Activated CD4-positive, CD25-positive, alpha-beta regulatory T cell treated with anti-CD3 and anti-CD28 coated beads, Interleukin-2, amount 50 U/mL, for 16 hours (primary cell): Measurements from ENCODE around the gene ZBTB42.

Experiments used
- DNase-seq: peaks from one replicate; pipeline ENCODE4 v3.0.0-alpha.2; 2020; ENCODE audit warnings: low read depth, low spot score

Gene ZBTB42

DNA sequence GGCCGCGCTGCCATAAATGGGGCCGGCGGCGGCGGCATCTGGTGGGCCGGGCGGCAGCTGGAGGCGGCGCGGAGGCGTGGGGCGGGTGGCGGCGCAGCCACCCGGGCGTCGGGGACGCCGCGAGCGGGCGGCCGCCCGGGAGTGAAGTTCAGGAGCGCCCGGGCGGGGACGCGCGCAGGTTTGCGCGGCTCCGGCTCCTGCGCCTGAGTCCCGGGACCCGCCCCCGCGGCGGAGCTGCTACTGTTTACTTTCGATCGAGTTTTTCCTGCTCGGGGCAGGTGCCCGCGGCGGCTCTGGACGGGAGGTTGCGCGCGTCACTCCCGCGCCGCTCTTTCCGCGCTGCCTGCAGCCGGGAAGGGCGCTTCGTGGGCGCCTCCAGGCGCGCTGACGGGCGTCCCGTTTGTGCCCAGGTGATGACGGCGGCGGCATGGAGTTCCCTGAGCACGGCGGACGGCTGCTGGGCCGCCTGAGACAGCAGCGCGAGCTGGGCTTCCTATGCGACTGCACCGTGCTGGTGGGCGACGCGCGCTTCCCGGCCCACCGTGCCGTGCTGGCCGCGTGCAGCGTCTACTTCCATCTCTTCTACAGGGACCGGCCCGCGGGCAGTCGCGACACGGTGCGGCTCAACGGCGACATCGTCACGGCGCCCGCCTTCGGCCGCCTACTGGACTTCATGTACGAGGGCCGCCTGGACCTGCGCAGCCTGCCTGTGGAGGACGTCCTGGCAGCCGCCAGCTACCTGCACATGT, at the start of gene ZBTB42:
ZBTB42 (plus strand) TSS at position 331 of the 749 bp plus-strand sequence; CDS start at position 428, 97 bp downstream.
- peak; percentile 29 for DNase-seq

GRCh38 chr14:104751539-104752422, 49.1 kb upstream of the ZBTB42 start:
- no peak for DNase-seq

DNA sequence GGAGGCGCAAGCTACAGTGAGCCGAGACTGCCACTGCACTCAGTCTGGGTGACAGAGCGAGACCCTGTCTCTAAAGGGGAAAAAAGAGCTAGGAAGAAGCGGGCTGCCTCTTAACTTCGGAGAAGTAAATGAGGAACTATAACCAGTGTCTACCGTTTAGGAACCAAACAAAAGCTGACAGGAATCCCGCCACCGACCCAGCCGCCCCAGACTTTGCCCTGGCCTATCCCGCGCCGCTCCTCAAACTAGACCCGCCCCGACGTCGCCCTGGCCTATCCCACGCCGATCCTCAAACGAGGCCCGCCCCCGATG, 48.5 kb upstream of the ZBTB42 start:
- no peak for DNase-seq

- DNase-seq = peak; percentile 97
These were observed 48.0 kb upstream of the ZBTB42 start, which contains the start of gene SIVA1 for GRCh38 chr14:104752735-104753527. SIVA1 (plus strand) TSS chr14:104753147; CDS start chr14:104753202, 55 bp downstream.

DNA sequence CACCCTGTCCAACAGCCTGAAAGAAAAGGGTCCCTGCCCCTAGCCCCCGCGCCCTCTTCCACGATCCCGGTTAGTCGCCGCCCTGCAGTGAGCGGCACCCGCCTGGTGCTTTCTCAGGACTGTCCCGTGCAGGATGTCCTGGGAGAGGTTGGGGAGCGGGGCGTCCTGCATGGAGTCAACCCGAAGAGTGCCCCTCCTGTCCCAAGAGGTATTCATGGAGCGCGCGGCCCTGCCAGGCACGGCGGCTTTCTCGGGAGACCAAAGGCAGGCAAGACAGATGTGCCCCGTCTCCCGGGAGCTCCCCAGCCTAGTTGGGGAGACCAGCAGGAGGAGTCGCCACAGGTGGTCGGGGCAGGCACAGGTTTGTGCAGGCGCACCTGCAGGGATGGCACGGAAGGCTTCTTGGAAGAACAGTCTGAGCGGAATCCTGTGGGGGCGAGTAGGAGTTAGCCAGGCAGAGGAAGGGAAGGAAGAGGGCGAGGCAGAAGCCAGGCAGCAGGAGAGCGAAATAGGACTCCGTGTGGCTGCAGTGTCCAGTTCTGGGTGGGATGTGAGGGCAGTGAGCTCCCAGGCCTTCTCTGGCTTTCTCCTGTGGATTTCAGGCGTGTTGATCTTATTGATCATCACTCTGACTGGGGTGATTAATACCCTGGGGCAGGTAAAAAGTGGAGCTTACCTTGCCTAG, 47.2 kb upstream of the ZBTB42 start:
- no peak for DNase-seq

DNA sequence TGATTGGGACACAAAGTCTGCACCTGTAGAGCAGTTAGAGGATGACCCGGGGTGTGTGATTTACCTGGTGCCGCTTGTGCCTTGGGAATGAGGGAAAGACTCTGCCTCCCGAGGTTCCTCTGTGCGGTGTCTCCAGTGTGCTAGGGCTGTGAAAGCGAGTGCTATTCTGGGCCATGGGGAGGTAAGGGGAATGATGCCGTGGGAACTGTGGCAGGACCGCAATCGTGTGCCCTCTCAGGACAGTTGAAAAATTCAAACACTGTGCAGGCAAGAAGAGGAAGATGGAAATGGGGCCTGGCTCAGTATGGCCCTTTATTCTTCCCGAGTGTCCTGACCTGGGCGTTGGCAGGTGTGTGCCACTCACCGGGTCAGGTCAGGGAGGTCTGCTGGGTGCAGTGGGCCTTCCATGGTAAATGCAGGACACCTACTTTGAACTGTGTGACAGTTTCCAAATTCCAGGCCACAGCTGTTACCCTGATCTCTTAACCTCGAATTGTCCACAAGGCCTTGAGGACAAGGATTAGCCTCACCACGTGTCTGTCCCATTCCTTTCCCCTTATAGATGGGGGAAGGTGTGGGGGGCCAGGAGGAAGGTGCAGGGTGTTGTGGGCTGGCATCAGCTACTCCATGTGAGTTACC, 46.6 kb upstream of the ZBTB42 start:
- DNase-seq = no peak

DNA sequence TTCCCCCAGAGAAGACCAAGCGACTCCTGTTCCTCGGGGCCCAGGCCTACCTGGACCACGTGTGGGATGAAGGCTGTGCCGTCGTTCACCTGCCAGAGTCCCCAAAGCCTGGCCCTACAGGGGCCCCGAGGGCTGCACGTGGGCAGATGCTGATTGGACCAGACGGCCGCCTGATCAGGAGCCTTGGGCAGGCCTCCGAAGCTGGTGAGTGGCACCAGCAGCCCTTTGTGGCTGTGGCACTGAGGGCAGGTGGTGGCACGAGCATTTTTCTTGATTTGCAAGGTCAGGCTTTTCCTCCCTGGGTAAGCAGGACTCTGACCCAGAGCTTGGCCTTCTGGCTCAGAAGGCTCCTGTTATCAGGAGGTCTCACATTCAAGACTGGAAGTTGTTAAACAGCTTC, 45.3 kb upstream of the ZBTB42 start:
- no peak for DNase-seq

GRCh38 chr14:104756477-104757237, 44.2 kb upstream of the ZBTB42 start:
- DNase-seq = no peak

- no peak for DNase-seq
These were observed 43.7 kb upstream of the ZBTB42 start for GRCh38 chr14:104757238-104757585.

GRCh38 chr14:104757681-104758392, 43.1 kb upstream of the ZBTB42 start:
- DNase-seq = no peak

DNA sequence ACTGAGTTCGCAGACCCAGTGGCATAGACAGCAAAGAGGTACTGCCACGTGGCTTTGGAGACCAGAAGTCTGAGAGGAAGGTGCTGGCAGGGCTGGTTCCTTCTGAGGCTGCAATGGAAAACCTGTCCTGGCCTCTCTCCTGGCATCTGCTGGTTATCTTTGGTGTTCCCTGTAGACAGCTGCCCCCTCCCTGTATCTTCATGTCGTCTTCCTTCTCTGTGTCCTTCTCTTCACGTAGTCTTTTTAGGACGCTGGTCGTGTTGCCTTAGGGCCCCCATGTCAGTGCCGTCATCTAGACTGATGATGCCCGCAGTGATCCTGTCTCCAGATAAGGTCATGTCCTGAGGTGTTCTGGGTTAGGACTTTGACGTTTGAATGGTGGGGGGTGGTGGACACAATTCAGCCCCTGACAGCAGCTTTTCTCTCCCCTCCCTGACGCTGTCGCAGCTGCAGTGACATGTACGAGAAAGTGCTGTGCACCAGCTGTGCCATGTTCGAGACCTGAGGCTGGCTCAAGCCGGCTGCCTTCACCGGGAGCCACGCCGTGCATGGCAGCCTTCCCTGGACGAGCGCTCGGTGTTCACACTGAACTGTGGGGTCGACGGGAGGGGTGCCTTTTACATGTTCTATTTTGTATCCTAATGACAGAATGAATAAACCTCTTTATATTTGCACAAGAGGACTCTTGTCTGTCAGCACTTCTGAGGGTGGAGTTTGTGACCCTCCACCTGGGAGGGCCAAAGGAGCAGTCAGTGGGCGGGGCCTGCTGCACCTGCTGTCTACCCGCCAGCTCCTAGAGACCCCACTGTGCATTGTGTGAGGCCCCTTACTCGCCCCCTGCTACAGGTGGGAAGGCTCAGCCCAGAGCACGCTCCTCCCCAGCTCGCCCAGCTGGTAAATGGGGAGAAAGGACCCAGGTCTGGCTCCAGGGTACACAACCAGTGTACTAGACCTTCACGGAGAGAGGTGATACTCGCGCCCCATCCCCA, 41.6 kb upstream of the ZBTB42 start:
- DNase-seq = no peak

DNA sequence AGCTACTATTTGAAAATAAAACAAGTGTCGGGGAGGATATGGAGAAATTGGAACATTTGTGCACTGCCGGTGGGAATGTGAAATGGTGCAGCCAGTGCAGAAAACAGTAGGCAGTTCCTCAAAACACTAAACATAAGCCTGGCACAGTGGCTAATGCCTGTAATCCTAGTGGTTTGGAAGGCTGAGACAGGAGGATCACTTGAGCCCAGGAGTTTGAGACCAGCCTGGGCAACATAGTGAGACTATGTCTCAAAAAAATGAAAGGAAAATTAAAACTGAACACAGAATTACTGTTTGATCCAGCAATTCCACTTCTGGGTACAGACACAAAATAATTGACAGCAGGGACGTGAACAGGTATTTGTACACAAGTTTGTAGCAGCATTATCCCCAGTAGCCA, 35.4 kb upstream of the ZBTB42 start:
- no peak for DNase-seq

DNA sequence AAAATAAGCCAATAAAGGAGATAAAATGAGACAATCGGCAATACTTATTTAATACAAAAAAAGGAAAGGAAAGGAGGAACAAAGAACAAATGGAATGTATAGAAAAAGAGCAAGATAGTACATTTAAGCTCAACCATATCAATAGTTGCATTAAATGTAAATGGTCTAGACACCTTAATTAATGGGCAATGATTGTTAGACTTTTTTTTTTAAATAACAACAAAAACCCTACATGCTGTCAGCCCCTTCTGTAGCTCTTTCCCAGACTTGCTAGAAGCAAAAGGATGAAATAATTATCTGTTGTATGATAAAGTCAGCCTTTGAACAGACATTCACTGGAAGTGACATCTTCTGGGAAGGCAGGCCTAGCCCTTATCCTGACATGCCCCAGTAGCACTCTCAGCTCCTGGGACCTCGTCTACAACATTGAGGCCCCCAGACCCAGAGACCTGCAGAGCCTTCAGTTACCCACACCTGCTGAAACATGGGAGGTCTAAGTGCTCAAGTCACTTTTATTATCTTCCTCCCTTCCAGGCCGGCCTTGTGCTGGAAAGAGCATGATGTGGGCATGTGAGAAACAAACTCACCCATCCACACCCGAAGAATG, 34.5 kb upstream of the ZBTB42 start:
- DNase-seq = no peak

GRCh38 chr14:104766863-104767633, 33.9 kb upstream of the ZBTB42 start:
- no peak for DNase-seq

- no peak for DNase-seq
These were observed 33.3 kb upstream of the ZBTB42 start for GRCh38 chr14:104767634-104767918.

DNA sequence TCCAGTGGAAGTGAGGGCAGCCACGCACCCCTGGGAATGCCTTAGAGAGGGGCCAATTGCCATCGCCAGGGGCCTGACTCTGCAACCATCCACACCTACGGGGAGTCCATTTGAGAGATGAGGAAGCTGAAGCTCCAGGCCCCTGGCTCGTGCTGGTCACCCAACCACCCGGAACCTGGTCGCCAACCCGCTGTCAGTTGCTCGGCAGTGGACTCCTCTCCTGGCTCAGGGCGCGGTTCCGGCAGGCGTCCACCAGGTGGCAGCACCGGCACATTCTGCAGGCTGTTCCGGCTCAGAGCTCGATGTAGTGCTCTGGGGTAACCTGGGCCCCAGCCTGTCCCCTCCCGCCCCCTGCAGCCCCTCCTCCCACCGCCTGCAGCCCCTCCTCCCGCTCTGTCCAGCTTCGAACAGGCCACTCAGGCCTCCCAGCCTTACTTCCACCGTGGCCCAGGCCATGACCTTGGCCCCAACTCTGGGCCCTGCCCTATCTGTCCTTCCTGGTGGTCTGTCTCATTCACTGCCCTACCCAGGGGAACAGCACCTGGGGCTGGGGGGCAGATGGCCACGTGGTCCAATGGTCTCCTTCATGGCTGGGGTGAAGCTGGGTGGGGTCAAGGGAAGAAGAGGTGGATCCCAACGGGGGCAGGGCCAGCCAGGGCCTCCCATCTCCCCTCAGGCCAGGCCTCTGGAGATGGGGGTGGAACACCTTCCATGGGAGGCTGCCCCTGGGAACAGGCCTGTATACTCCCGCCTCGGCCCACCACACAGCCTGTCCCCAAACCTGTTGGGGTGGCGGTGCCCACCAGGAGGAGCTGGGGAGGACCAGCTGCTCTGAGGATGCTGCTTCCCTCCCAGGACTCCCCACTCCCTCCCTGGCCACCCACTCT, 32.2 kb upstream of the ZBTB42 start:
- DNase-seq = peak; percentile 81
